HG03066 (cell line): ENCODE measurements around the gene TBC1D5.
A peak's percentile ranks its signal among the peaks of the same experiment; 100 is the strongest.

Source experiments
- ATAC-seq: cut with Tn5 transposase; IDR thresholded peaks from one replicate; pipeline ENCODE4 v1.9.1; 2021; ENCODE audit warnings: low read depth; ENCODE audit not compliant: unreplicated experiment

Gene TBC1D5

GRCh38 chr3:17195856-17196604 is 546.4 kb downstream of the TBC1D5 start:
- ATAC-seq, result peak; percentile 84

- ATAC-seq, result peak; percentile 75
Observed at GRCh38 chr3:17195192-17195611, 547.2 kb downstream of the TBC1D5 start.

DNA sequence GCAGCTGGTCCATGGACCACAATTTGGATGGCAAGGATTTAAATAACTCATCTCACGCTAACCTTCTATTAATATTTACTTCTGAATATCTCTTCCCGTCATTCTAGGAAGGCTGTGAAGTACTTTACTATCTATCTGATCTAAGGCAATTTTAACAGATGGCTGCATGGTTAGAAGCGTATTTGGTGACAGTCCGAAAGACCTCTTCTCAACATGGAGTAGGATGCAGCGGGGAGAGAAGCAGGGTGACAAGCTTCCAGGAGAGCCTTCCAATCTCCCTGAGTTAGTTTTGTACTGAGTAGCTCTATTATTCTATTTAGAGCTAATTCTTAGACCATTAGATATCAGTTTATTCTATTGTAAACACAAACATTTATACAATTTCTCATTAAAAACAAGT is 548.3 kb downstream of the TBC1D5 start:
- no peak for ATAC-seq

DNA sequence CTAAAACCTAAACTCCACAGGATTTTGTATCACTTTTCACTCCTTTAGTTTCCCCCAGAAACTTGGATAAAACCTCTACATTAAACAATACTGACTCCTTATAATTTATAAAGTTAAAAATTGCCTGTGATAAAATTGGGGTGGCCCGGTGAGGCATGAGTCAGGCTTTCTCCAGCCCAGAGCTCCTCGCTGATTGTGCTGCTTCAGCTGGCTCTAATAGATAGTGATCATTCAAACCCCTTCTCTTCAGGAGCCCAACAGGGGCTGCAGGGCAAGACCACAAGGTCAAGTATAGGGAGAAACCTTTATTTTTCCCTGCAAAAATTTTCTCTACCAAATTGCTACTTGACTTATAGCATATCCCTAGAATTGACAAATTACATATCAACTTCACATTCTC is 549.4 kb downstream of the TBC1D5 start:
- ATAC-seq, result no peak

GRCh38 chr3:17190353-17191078 is 551.9 kb downstream of the TBC1D5 start:
- no peak for ATAC-seq

DNA sequence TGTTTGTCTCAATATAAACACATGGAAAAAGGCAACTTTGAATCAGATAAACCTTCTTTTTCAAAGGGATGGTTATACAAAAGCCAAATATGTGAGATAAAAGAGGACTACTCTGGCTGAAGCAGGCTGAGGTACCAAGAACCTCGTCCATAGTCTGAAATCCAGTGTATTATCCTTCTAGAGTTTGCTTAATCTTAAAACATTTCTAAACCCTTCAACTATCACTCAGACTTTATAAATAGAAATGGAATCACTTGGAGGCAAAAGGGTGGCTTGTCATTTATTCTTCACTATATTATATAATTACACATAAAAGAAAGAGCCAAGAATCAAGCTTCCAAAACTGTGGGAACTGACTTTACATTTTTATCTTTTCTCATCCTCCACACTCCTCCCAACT is 554.1 kb downstream of the TBC1D5 start:
- no peak for ATAC-seq

DNA sequence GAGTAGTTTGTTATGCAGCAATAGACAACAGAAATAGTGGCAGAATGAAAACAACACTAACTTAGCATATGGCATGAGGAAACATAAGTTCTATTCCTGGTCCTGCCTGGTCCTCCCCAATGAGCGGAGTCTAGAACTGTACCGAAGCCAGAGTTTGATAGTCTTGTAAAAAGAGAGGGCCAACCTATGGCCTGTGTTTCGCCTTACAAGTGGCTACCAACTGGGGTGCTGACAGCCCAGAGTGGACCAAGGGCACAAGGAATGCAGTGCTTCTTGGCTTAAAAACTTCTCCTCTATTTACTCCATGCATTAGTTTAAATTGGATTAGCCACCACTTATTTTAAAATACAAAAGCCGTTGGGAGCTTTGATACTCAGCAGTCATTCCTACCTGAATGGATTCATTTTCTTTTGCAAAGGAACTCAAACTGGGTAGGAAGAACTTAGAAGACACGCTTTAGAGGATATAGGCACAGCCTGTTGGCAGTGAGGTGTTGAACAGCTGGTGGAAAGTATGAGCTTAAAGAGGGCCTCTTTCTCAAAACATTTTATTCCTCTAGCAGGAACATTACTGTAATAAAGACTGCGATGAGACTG is 554.7 kb downstream of the TBC1D5 start:
- no peak for ATAC-seq

GRCh38 chr3:17183951-17184550 is 558.4 kb downstream of the TBC1D5 start:
- ATAC-seq, result no peak

DNA sequence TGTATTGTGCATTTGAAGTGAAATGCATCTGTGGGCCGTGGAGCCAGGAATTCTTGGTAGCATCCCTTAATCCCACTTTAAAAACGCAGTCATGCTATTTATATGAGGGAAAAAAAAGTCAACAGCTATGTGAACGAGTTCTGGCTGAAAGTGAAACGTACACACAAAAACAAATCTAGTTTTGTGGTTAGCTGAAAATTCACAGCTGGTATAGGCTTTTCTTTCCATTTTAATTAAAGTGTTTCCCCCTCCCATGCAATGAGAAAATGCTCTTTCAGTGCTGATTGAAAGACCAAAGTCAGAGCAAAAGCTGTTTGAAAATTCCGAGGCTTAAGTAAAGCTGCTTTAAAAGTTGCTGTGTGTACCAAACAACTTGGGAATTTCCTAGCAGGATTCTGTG is 560.3 kb downstream of the TBC1D5 start:
- ATAC-seq, result peak; percentile 61

GRCh38 chr3:17181413-17181907 is 561.0 kb downstream of the TBC1D5 start:
- no peak for ATAC-seq

GRCh38 chr3:17179381-17180205 is 562.8 kb downstream of the TBC1D5 start:
- ATAC-seq, result peak; percentile 81

- ATAC-seq, result no peak
Observed at GRCh38 chr3:17176757-17177156, 565.7 kb downstream of the TBC1D5 start.

GRCh38 chr3:17175187-17175807 is 567.1 kb downstream of the TBC1D5 start:
- no peak for ATAC-seq

DNA sequence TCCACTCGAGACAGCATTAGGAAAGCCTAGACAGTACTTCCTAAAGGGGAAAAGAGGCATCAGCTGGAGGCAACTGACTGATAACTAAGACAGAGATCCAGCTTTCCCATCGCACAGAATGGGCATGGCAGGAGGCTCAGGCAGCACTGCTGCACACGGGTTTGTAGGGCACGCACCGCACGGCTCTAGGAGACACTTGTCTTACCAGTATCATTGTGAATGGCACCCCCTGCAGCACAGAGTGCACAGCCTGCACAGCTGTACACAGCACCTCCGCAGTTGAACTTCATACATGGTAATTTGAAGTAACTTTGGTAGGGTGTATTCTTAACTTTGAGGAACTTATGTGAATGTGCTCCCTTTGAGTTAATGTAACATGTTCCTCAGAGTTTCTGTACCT is 576.1 kb downstream of the TBC1D5 start:
- no peak for ATAC-seq

- no peak for ATAC-seq
Observed at GRCh38 chr3:17162116-17162515, 580.3 kb downstream of the TBC1D5 start.

GRCh38 chr3:17160597-17160996 is 581.8 kb downstream of the TBC1D5 start:
- ATAC-seq, result no peak

DNA sequence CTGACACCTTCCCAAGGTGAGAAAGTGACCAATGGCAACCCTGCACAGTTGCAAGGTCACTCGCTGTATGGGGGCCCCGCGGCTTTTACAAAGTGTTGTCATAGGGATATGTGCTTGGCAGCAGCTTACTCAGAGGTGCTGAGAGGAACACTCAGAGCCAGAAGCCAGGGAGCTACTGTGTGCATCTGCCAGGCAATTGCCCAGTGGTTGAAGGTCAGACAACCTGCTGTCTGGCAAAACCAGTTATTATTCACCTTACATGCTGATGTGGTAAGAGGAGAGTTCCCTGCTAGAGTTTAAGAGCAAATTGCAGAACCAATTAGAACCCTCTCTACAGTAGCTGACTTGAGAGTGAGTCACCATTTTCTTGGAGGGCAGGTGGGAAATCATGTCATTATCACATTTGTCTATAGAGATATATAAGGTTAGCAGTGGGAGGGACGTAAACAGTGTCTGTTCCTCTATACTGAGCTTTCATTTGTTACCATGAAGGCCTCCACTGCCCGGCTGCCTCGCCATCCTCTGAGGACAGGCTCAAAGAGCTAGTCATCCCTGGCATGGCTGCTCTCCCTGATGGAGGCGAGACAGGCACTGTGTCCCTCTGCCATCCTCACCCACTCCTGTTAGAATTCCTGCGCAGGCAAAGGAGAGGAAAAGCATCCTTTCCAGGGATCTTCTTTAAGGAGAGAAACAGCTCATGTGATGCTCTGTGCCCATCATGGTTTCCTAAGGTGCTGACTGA is 583.3 kb downstream of the TBC1D5 start:
- ATAC-seq, result no peak

DNA sequence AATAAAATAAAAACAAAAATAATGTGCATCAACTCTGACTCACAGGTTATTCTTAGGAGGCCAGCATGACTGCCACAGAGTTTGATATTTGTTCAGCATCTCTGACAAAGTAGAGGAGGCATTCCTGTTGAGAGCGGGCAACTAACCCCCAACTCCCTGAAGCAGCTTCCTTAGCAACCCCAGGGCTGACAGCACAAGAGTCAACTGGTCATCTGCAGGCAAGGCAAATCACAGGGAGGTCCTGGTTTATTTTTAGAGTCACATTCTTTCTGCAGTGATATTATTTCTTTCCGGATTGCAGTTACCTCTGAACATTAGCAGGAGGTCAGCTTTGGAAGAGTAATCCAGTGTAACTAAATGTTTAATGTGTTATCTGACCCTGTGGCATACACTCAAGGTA is 584.7 kb downstream of the TBC1D5 start:
- no peak for ATAC-seq

DNA sequence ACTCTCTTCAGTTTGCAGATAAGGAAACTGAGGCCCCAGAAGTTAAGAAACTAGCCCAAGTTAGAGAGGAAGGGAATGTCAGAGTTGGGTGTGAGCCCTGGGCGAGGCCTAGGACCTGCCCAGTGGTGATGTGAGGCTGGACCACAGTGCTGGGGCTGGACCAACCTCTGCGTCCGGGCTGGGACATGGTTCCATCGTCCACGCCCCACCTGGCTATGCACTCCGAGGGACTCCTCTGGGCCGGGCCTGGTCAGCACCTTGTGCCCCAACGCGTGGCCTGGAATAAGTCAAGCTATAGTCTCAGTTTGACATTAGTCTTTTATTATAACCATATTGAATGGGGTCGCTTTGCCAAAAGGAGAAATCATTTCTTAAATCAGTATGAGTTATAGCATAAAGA is 585.6 kb downstream of the TBC1D5 start:
- no peak for ATAC-seq
